Measurements from ENCODE around the gene SLC38A5. TPM values are rescaled to one million over a fixed set of nuclear protein-coding genes. Genes with fewer than 3 reads are reported as not detected.

SLC38A5 gene
- polyA plus RNA-seq, 1 donor (not counting 4 experiments of a cell fraction or from before 2014, with no cell fraction given): 199 TPM

DNA sequence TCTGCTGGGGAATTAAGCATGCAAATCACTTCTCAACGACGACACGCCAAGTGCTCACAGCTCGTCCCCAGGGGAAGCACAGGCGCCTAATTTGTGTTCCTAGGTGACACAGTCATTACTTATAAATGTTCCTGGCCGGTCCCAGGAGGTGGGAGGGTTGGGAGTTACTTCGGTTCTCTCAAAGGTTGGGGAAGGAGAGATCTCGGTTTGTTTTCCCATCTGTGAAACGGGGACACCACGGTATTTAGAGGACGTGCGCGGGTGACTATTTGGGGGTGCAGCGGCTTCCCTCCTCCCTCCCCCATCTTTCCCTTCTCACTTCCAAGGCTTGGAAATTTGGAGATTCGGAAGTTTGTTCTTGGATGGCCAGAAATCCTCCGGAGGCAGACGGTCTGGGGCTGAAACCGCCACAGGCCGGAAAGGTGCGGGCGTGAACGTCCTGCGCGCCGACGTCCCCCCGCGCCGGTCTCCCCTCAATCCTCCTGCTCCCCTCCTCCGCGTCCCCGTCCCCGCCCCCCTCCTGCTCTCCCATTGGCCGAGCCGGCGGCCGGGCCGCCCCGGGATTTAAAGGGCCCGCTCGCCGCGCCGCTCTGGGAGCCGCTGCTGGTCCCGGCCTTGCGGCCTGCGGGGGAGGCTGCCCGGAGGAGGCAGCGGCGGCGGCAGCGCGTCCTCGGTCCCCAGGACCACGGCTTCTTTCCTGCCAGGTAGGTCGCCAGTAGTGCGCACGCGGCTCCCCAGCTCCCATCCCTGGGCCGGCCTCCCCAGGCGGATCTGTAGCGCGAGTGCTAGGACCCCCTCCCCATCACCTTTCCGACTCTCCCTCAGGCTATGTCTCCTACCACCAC lies 38.6 kb upstream of the SLC38A5 start, which contains the start of gene PORCN:
Gene PORCN, plus strand, starts transcription at position 593 of the 845 bp plus-strand sequence. CDS start 829 bp downstream, outside the sequence.
- Histone ChIP-seq H3K9me3 (ENCODE audit: control insufficient read depth, low read depth, low read length) (peaks cover 4% of the 10 kb centered on the region), H3K27me3 (ENCODE audit: control insufficient read depth, extremely low read depth, insufficient read depth, low read length) (no peaks in the 10 kb centered on the region), H3K36me3 (ENCODE audit: control insufficient read depth in 2 of 2, extremely low read depth in 1 of 2, insufficient read depth in 2 of 2, low read length in 2 of 2) (peaks cover 3 to 4% of the 10 kb centered on the region in 2 experiments), H4K20me1 (ENCODE audit: control insufficient read depth, extremely low read depth, insufficient read depth, low read length) (no peaks in the 10 kb centered on the region), H3K9ac (ENCODE audit: control insufficient read depth, extremely low read depth, insufficient read depth, low read length) (peak within 1 kb of the TSS; percentile 70), H3K79me2 (ENCODE audit: control insufficient read depth, insufficient read depth, low read length) (peaks cover 17% of the 10 kb centered on the region), H3K4me3 (ENCODE audit: control insufficient read depth in 2 of 3, extremely low read depth in 1 of 3, insufficient read depth in 2 of 3, low read depth in 1 of 3, low read length in 3 of 3) (peak within 1 kb of the TSS; percentile 55 to 74 (median 56)), H3K4me1 (ENCODE audit: control insufficient read depth, extremely low read depth, insufficient read depth, low read length) (peaks cover 7% of the 10 kb centered on the region), H3K27ac (ENCODE audit: control insufficient read depth, insufficient read depth, low read length) (peak within 1 kb of the TSS; percentile 66), H3K9me1 (ENCODE audit: control insufficient read depth, extremely low read depth, insufficient read depth, low read length) (no peaks in the 10 kb centered on the region), H3K4me2 (ENCODE audit: control insufficient read depth, extremely low read depth, insufficient read depth, low read depth, low read length) (peak within 1 kb of the TSS; percentile 66), H2AFZ (ENCODE audit: control insufficient read depth, low read length) (peak within 1 kb of the TSS; percentile 59)
- FAIRE-seq (no peak), DNase-seq (ENCODE audit: low read depth, low spot score) (no peak)
- TF ChIP-seq, protein P1, sequence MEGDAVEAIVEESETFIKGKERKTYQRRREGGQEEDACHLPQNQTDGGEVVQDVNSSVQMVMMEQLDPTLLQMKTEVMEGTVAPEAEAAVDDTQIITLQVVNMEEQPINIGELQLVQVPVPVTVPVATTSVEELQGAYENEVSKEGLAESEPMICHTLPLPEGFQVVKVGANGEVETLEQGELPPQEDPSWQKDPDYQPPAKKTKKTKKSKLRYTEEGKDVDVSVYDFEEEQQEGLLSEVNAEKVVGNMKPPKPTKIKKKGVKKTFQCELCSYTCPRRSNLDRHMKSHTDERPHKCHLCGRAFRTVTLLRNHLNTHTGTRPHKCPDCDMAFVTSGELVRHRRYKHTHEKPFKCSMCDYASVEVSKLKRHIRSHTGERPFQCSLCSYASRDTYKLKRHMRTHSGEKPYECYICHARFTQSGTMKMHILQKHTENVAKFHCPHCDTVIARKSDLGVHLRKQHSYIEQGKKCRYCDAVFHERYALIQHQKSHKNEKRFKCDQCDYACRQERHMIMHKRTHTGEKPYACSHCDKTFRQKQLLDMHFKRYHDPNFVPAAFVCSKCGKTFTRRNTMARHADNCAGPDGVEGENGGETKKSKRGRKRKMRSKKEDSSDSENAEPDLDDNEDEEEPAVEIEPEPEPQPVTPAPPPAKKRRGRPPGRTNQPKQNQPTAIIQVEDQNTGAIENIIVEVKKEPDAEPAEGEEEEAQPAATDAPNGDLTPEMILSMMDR (optimal IDR thresholded peaks at IDR 0.05 in 1 of 3, IDR thresholded peaks at IDR 0.05 in 1 of 3, conservative IDR thresholded peaks at IDR 0.05 in 1 of 3; ENCODE audit: extremely low read depth in 1 of 3, insufficient read depth in 2 of 3, low read length in 3 of 3): no peak
- TF ChIP-seq EZH2 (IDR thresholded peaks at IDR 0.05; ENCODE audit: low read length): no peak
- dilution Hi-C loops (cut with MboI; ENCODE audit: extremely low pct_ligation_motif_present, low sequenced_read_pairs): no loop called here

DNA sequence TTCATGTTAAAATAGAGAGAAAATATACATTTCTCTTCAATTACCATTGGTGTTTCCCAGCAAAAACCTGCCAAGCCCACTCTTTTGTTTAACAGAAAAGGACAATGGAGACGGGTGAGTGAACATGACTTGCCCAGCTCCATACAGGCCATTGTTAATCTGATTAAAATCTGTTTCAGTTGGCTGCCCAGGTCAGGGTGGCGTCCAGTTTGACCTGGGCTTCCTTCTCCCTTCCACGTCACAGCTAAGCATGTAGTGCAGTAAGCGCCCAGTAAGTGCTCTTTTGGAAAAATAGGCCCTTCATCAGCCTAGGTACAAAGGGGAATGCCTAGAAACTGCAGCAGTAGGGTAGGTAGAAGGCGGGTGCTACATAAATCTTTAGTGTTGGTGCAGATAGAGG lies 37.2 kb upstream of the SLC38A5 start:
- no peak for FAIRE-seq
- dilution Hi-C loops (cut with MboI; ENCODE audit: extremely low pct_ligation_motif_present, low sequenced_read_pairs): no loop called here

More for the DNA sequence above, 37.2 kb upstream of the SLC38A5 start:
- no peaks in the 10 kb centered on the region for H3K27me3 ChIP-seq (ENCODE audit: control insufficient read depth, extremely low read depth, insufficient read depth, low read length)
- no peak overlapping the region for H3K4me2 ChIP-seq (ENCODE audit: control insufficient read depth, extremely low read depth, insufficient read depth, low read depth, low read length)
- no peak for DNase-seq (ENCODE audit: low read depth, low spot score)
- TF ChIP-seq, protein P1 (optimal IDR thresholded peaks at IDR 0.05 in 1 of 3, IDR thresholded peaks at IDR 0.05 in 1 of 3, conservative IDR thresholded peaks at IDR 0.05 in 1 of 3; ENCODE audit: extremely low read depth in 1 of 3, insufficient read depth in 2 of 3, low read length in 3 of 3): no peak
- TF ChIP-seq EZH2 (IDR thresholded peaks at IDR 0.05; ENCODE audit: low read length): no peak
- peaks cover 7% of the 10 kb centered on the region for H3K4me1 ChIP-seq (ENCODE audit: control insufficient read depth, extremely low read depth, insufficient read depth, low read length)
- H3K9me3 ChIP-seq (ENCODE audit: control insufficient read depth, low read depth, low read length): peaks cover 4% of the 10 kb centered on the region
- no peak overlapping the region for H3K4me3 ChIP-seq (ENCODE audit: control insufficient read depth in 2 of 3, extremely low read depth in 1 of 3, insufficient read depth in 2 of 3, low read depth in 1 of 3, low read length in 3 of 3)
- no peaks in the 10 kb centered on the region for H4K20me1 ChIP-seq (ENCODE audit: control insufficient read depth, extremely low read depth, insufficient read depth, low read length)
- no peaks in the 10 kb centered on the region for H3K9me1 ChIP-seq (ENCODE audit: control insufficient read depth, extremely low read depth, insufficient read depth, low read length)
- no peak overlapping the region for H2AFZ ChIP-seq (ENCODE audit: control insufficient read depth, low read length)
- no peak overlapping the region for H3K9ac ChIP-seq (ENCODE audit: control insufficient read depth, extremely low read depth, insufficient read depth, low read length)
- H3K79me2 ChIP-seq (ENCODE audit: control insufficient read depth, insufficient read depth, low read length): peaks cover 13% of the 10 kb centered on the region
- peaks cover 0 to 3% of the 10 kb centered on the region in 2 experiments for H3K36me3 ChIP-seq (ENCODE audit: control insufficient read depth in 2 of 2, extremely low read depth in 1 of 2, insufficient read depth in 2 of 2, low read length in 2 of 2)
- H3K27ac ChIP-seq (ENCODE audit: control insufficient read depth, insufficient read depth, low read length): no peak overlapping the region

Data from keratinocyte (primary cell).